Urothelium cell line (cell line): ENCODE data around the gene MKI67.
A peak's percentile ranks its signal among the peaks of the same experiment; 100 is the strongest.
"Not testable (repeated sequence)": the region's sequence is repeated elsewhere in the genome, so short reads cannot be mapped to it uniquely, and the experiment has no call there.

Experiments
- DNase-seq: peaks from one replicate; pipeline ENCODE4 v3.0.0; 2011; ENCODE audit warnings: low spot score, mixed read lengths
- FAIRE-seq: peaks from 2 replicates; lab custom pipeline; 2011; peaks lifted over from hg19 to GRCh38; lab: Jason Lieb, UNC

Gene MKI67

GRCh38 chr10:128113026-128113425 lies 13.2 kb downstream of the MKI67 start:
- DNase-seq: no peak
- FAIRE-seq: no peak

DNA sequence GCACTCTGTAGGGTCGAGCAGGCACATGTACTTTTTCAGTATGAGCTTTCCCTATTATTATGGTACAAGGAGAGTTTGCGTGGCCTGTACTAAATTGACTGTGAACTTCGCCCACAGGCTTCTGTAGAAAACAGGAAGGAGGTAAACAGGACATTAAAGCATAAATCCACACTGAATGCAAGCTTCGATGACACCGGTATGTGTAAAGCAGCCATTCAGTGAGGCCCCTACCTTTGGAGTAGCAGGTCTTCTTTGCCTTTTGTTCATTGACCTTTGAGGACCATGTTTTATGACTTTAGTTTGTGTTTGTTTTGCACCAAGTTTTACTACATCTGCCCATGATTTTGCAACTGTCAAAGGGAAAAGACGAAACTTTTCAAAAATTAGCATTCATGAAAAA lies 14.5 kb downstream of the MKI67 start:
- no peak for FAIRE-seq

GRCh38 chr10:128110339-128110738 lies 15.9 kb downstream of the MKI67 start:
- FAIRE-seq: no peak
- no peak for DNase-seq

More for the DNA sequence above, 14.5 kb downstream of the MKI67 start:
- DNase-seq: no peak

GRCh38 chr10:128109707-128110106 lies 16.5 kb downstream of the MKI67 start:
- no peak for DNase-seq
- FAIRE-seq: no peak

- FAIRE-seq (no peak), DNase-seq (no peak)
These were observed 20.8 kb downstream of the MKI67 start for GRCh38 chr10:128105383-128105782.

DNA sequence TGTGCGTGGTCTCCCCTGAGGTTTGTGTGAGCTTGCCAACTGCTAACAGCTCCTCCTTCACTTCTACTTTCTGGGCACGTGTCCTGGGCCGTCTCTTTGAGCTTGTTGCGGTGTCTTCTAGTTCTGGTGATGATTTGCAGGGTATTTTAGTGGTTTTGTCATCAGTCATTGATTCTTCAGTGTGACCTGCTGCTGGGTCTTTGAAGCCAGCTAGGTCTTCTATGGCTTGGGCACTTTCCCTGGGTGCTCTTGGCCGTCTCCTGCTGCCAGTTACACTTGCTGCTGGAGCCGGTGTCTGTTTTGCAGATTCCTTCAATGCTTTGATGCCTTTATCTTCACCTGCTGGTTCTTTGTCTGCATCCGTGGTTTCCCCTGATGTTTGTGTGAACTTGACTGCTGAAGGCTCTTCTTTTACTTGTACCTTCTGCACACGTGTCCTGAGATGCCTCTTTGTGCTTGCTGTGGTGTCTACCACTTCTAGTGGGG lies 23.0 kb downstream of the MKI67 start:
- FAIRE-seq: no peak

DNA sequence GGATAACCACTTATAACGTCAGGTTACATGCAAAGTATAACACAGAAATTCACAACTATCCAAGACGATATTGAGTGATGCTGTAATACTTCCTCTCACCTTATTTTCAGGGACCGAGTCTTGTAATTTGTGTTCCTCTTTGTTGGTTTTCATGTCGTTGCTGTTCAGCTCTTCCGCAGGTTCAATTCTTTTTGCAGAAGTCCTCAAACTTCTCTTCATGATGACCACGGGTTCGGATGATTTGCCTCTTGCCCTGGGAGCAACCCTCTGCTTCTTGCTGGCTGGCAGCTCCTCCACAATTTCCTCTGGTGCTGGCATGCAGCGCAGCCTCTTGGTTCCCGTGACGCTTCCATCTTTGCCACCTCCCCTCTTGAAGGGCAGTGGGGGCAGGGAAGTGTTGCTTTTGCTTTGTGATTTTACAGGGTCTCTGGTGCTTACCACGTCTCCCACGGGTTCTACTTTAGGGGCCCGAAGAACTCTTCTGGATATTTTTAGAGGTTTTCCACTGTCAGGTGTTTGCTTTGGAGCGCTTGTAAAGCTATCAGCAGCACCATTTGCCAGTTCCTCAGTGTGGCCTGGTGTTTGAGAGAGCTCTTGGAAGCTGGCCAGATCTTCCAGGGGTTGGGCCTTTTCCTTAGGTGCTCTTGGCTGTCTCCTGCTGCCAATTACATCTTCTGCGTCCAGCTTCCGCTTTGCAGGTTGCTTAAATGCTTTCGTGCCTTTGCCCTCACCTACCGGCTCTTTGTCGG lies 23.6 kb downstream of the MKI67 start:
- DNase-seq (no peak), FAIRE-seq (no peak)

More for the DNA sequence above, 23.0 kb downstream of the MKI67 start:
- DNase-seq: no peak

- no peak for DNase-seq
- no peak for FAIRE-seq
These were observed 24.3 kb downstream of the MKI67 start for GRCh38 chr10:128101901-128102300.

DNA sequence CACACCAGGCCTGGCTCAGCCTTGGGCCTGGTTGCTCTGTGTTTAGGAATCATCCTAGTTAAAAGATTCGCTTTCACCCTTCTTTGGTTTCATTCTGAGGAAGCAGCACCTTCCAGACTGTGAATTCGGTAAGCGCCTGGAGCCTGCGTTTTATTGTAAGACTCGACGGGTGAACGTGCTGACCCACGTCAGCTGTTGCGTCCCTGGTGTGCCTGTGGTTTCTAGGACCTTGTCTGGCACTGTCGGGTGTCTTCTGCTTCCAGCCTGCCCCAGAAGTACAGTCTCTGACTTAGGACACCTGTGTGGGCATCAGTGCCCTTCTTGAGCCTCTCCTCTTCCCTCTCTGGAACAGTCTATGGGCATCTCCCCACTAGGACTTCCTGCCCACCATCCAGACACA lies 26.3 kb downstream of the MKI67 start:
- DNase-seq (no peak), FAIRE-seq (no peak)

GRCh38 chr10:128098631-128099030 lies 27.6 kb downstream of the MKI67 start:
- FAIRE-seq: no peak

DNA sequence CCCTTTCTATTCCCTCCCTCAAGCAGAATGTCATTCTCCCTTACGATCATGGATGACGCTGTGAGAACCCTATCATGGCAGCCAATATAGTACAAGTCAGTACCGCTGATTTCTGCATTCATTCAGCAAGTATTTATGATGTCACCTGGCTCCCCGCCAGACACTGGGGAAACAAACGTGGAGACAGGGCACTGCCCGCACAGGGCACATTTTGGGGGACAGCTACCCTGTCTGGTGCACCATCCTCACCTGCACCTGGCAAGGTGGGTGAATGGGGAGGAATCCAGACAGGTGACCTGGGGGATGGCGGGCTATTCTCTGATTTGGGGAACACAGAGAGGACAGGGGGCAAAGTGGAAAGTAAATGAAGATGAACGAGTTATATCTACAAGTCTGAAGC lies 28.4 kb downstream of the MKI67 start:
- FAIRE-seq (no peak), DNase-seq (no peak)

More at GRCh38 chr10:128098631-128099030, 27.6 kb downstream of the MKI67 start:
- DNase-seq: no peak

DNA sequence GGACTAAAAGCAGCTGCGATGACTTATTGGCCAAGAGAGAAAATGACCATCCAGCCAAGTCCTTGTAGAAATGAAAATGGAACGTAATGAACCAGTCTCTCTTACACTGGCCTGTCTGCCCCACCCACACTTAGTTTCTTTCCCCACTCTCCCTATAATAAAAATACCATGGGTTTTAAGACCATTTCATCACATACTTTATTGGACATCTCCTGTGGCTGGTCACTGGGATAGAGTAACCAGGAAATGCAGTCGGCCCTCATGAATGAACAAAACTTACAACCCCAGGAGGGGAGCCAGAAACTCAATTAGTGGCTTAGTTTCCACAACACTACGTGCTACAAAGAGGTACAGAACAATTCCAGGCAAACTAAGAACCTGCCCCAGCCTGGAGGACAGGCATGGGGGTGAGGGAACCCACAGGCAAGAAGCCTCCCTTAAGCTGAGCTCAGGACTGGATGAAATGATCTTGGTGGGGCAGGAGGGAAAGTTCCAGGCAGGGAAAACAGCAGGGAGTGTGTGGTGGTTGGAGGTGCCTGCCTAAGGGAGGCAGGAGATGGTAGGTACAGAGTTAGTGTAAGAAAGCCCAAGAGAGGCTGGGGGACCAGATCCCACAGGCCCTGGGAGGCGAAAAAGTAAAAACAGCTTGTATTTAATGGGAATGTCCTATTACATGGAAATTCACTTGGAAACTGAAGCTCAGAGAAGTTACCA lies 29.6 kb downstream of the MKI67 start:
- no peak for FAIRE-seq
- no peak for DNase-seq

GRCh38 chr10:128095753-128096469 lies 30.3 kb downstream of the MKI67 start:
- no peak for DNase-seq
- FAIRE-seq: no peak

- FAIRE-seq (no peak), DNase-seq (no peak)
These were observed 31.0 kb downstream of the MKI67 start for GRCh38 chr10:128095027-128095752.

DNA sequence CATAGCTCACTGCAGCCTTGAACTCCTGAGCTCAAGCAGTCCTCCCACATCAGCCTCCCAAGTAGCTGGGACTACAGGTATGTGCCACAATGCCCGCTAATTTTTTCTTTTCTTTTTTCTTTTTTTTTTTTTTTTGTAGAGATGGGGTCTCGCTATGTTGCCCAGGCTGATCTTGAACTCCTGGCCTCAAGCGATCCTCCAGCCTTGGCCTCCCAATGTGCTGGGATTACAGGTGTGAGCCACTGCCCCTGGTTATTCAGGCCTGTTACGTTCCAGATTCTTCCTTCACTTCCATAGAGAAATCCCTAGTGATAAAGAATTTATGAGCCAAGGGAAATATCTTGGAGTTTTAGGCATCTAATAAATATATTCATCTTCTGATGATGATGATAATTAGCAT lies 31.6 kb downstream of the MKI67 start:
- not testable (repeated sequence) for DNase-seq, FAIRE-seq

- FAIRE-seq (no peak), DNase-seq (peak; percentile 9)
These were observed 33.8 kb downstream of the MKI67 start for GRCh38 chr10:128092454-128092853.

- FAIRE-seq: no peak
- DNase-seq: no peak
These were observed 34.5 kb downstream of the MKI67 start for GRCh38 chr10:128091636-128092210.

DNA sequence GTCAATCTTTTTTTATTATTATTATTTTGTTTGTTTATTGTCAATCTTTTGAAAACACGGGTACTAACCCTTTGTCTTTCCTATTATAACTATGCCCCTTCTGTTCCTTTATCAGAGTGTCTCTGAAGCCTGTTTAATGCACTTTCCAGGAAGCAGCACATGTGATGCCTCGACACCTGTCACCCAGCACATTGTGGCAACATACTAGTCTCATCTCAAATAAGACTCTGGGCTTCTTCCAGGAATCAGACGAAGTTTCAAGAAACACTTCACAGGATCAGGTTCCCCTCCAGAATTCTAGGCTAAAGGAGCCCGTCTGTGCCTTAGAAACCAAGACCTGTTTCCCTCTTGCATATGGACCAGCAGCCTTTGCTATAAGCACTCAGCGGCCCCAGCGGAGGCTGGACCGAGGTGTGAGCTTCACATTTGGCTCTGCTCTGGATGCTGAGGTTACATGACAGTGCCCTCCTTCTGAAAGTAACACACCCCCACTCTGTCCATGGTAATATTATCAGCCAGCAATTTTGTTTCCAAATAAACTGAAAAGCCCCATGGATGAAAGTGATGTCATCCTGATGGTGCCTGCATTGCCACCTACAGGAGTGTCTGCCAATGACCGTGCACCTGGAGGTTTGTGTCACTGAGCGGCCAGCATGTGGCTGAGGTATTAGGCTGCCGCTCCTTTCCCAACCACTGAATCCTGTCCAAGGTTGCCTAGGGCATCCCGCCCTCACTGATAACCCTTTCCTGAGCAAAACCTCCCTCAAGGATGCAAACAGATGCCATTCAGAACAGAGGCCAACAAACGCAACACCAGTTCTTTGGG lies 38.1 kb downstream of the MKI67 start:
- DNase-seq: peak; percentile 40
- FAIRE-seq: no peak

DNA sequence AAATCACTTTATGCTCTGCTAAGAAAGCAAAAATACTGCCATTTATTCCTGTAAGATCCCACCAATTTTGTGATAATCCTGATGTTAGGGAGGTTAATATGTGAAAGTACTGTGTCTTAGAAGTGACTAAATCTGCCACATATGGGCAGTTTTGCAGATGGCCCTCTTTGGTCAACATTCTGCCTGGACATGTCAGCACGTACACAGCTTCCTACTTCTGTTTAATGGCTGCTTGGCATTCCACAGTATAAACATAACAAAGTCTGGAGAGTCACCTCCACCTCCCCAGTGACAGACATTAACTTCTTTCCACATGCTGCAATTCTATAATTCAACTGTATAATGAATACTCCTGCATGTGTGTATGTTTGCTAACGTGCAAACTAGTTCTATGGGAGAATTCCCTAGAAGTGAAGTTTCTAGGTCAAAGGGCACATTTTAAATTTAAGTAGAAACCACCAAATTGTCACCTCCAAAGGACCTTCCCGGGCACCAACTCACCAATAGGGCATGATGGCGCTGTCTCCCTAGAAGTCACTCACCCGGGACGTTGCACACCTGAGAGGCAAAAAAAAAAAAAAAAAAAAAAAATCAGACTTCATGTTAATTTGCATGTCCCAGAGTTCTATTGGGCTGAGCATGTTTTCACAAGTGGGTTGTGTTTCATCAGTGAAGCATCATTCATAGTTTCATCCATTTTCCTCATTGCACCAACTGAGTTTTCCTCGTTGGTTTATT lies 38.9 kb downstream of the MKI67 start:
- DNase-seq: no peak
- no peak for FAIRE-seq
